Type B pancreatic cell (in vitro differentiated cells): ENCODE measurements around the gene ULK1. TPM values are rescaled to one million over a fixed set of nuclear protein-coding genes. Genes with fewer than 3 reads are reported as not detected.
A peak's percentile ranks its signal among the peaks of the same experiment; 100 is the strongest.

Experiments used
- DNase-seq: peaks from one replicate; pipeline ENCODE4 v3.0.0; 2021; ENCODE audit warnings: mixed read lengths; ENCODE audit not compliant: unreplicated experiment; ENCODE audit errors: extremely low spot score
- H3K27ac Mint-ChIP-seq: 2 replicates; pipeline ENCODE4 v1.8.0; 2021; ENCODE audit warnings: mild to moderate bottlenecking, mixed read lengths
- H3K27me3 Mint-ChIP-seq: 2 replicates; pipeline ENCODE4 v1.8.0; 2021; ENCODE audit warnings: mixed read lengths
- H3K36me3 Mint-ChIP-seq: 2 replicates; pipeline ENCODE4 v1.8.0; 2021; ENCODE audit warnings: mixed read lengths
- H3K4me1 Mint-ChIP-seq: one replicate; pipeline ENCODE4 v1.8.0; 2021; ENCODE audit warnings: mixed read lengths; ENCODE audit not compliant: unreplicated experiment
- H3K4me3 Mint-ChIP-seq: 2 replicates; pipeline ENCODE4 v1.8.0; 2021; ENCODE audit warnings: mild to moderate bottlenecking, mixed read lengths
- H3K9me3 Mint-ChIP-seq: 2 replicates; pipeline ENCODE4 v1.8.0; 2021; ENCODE audit warnings: mixed read lengths
- CTCF ChIP-seq: fragments of 200-600 bp; sonication (generic); conservative IDR thresholded peaks from 2 replicates; pipeline ENCODE4 v1.5.0; 2021; ENCODE audit warnings: antibody characterized with exemption, mild to moderate bottlenecking
- total RNA-seq: library from RNA; stranded (reverse); gene quantifications from 2 replicates; pipeline ENCODE4 v1.2.1, GENCODE V29; 2021; ENCODE audit warnings: low replicate concordance

Gene ULK1
- total RNA-seq, 1 donor from 2014 or later = 80.0 TPM

GRCh38 chr12:131915823-131916222 is 21.4 kb downstream of the ULK1 start:
- Mint-ChIP-seq H3K9me3 (no peaks in the 10 kb centered on the region), H3K36me3 (no peaks in the 10 kb centered on the region), H3K27ac (no peak overlapping the region), H3K4me1 (no peaks in the 10 kb centered on the region), H3K4me3 (no peak overlapping the region), H3K27me3 (no peaks in the 10 kb centered on the region)
- no peak for TF ChIP-seq CTCF
- no peak for DNase-seq

DNA sequence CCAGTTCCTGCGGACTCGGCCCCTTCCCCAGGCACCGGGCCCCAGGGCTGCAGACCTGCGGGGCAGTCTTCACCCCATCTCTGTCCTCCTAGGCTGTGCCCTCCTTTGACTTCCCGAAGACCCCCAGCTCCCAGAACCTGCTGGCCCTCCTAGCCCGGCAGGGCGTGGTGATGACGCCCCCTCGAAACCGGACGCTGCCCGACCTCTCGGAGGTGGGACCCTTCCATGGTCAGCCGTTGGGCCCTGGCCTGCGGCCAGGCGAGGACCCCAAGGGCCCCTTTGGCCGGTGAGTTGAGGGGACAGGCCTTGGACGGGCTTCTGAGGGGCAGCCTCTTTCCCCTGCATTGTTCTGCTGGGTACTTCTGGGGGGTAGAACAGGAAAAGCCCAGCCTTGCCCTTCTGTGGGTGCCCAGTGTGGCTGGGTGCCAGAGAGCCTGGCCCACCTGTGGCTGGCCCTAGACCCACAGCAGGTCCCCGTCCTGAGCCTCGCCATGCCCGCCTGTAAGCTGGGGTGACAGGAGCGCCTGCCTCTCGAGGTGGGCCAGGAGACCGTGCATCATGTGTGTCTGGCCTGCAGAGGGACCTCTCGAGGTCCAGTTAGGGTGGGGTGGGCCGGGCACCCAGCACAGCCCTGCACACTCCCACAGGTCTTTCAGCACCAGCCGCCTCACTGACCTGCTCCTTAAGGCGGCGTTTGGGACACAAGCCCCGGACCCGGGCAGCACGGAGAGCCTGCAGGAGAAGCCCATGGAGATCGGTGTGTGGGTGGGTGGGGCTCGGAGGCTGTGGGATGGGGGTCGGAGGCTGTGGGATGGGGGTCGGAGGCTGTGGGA is 22.1 kb downstream of the ULK1 start:
- Mint-ChIP-seq H3K4me3 (no peak overlapping the region), H3K27me3 (no peaks in the 10 kb centered on the region), H3K27ac (no peak overlapping the region), H3K4me1 (no peaks in the 10 kb centered on the region), H3K9me3 (no peaks in the 10 kb centered on the region), H3K36me3 (no peaks in the 10 kb centered on the region)
- TF ChIP-seq CTCF = no peak
- DNase-seq = no peak

- Mint-ChIP-seq H3K36me3 (peaks cover 5% of the 10 kb centered on the region), H3K4me1 (no peaks in the 10 kb centered on the region), H3K9me3 (no peaks in the 10 kb centered on the region), H3K27me3 (no peaks in the 10 kb centered on the region), H3K4me3 (no peak overlapping the region), H3K27ac (no peak overlapping the region)
- no peak for TF ChIP-seq CTCF
- peak; percentile 90 for DNase-seq
Measured at GRCh38 chr12:131917139-131917710, 22.8 kb downstream of the ULK1 start.

DNA sequence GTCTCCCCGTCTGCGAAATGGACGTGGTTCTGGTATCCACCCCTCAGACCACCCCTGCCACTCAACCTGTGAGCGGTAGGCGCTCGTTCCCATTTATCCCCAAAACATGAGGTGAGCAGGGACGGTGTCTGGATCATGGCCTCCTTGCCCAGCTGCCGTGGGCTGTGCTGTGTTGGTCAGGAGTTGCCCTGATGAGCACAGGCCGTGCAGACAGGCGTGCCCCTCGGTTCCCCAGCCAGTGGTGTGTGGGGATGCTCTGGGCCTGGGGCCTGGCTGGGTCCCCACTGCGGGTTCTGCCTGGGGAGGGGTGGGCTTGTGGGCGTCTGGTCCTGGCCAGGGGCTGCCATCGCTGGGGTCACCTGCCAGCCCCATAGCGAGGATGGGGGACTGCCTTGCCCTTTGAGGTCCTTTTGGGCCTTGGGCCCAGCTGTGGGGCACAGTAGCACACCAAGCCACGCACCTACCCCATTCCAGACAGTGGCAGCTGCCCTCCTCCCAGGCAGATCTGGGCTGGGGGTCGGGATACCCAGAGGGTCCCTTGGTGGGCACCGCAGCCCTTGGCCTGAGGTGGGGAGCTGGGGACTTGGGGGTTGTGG is 23.4 kb downstream of the ULK1 start:
- Mint-ChIP-seq H3K9me3 (no peaks in the 10 kb centered on the region), H3K4me3 (no peak overlapping the region), H3K36me3 (peaks cover 5% of the 10 kb centered on the region), H3K27ac (no peak overlapping the region), H3K4me1 (no peaks in the 10 kb centered on the region), H3K27me3 (no peaks in the 10 kb centered on the region)
- TF ChIP-seq CTCF = no peak
- no peak for DNase-seq

DNA sequence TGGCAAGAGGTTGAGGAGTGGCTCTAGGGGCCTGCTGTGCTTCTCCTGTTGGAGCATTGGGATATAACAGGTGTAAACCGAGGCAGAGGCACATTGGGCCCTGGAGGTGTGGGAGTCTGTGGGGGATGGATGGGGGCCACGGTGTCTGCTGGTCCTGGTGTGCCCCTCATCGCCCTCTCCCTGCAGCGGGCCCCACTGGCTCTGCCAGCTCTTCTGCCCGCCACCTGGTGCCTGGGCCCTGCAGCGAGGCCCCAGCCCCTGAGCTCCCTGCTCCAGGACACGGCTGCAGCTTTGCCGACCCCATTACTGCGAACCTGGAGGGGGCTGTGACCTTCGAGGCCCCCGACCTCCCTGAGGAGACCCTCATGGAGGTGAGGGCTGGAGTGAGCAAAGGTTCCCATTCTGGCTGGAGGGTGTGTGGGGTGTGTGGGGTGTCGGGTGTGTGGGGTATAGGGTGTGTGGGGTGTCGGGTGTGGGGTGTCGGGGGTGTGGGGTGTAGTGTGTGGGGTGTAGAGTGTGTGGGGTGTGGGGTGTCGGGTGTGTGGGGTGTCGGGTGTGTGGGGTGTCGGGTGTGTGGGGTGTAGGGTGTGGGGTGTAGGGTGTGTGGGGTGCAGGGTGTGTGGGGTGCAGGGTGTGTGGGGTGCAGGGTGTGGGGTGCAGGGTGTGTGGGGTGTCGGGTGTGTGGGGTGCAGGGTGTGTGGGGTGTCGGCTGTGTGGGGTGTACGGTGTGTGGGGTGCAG is 24.1 kb downstream of the ULK1 start:
- no peak for TF ChIP-seq CTCF
- H3K36me3 Mint-ChIP-seq = peaks cover 5% of the 10 kb centered on the region
- no peaks in the 10 kb centered on the region for H3K9me3 Mint-ChIP-seq
- H3K4me3 Mint-ChIP-seq = no peak overlapping the region
- H3K27me3 Mint-ChIP-seq = no peaks in the 10 kb centered on the region
- no peak for DNase-seq
- no peaks in the 10 kb centered on the region for H3K4me1 Mint-ChIP-seq
- H3K27ac Mint-ChIP-seq = no peak overlapping the region
